ENCODE measurements around the gene MRPL37.

MRPL37 gene

DNA sequence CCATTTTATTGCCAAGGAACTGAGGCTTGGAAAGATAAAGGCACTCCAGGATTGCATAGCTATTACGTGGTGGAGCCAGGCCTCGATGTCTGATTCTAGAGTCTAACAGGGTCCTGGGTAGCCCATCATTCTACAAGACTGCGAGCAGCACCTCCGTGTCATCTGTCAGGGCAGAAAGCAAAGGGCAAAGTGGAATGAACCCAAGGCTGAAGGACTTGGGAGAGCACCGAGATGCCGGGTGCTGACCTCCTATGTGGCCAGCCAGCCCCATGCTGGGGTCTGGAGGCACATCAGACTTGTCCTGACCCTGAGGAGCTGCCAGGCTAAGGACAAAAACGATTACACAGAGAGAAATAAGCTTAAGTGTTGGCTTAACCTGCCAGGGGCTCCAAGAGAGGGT is 62.3 kb downstream of the MRPL37 start:
- Histone ChIP-seq H4K20me1 (ENCODE audit: insufficient read depth, low read length, poor library complexity, severe bottlenecking) (peaks cover 3% of the 10 kb centered on the region), H2AFZ (ENCODE audit: low read length) (no peak overlapping the region), H3K4me3 (ENCODE audit: low read length, poor library complexity, severe bottlenecking) (no peak overlapping the region), H3K9ac (ENCODE audit: low read depth, low read length, poor library complexity, severe bottlenecking) (no peak overlapping the region), H3K27me3 (ENCODE audit: insufficient read depth, low read length, poor library complexity, severe bottlenecking) (no peaks in the 10 kb centered on the region), H3K4me2 (ENCODE audit: low read depth, low read length, poor library complexity, severe bottlenecking) (no peak overlapping the region), H3K36me3 (ENCODE audit: insufficient read depth, low read length) (peaks cover 39% of the 10 kb centered on the region; the same call in 1 of the 2 replicates), H3K79me2 (ENCODE audit: insufficient read depth, low read length) (no peaks in the 10 kb centered on the region; the same call in 1 of the 2 replicates), H3K9me2 (replicated peaks; ENCODE audit: low read depth, low read length) (no peaks in the 10 kb centered on the region), H3K4me1 (ENCODE audit: insufficient read depth, low read length, poor library complexity, severe bottlenecking) (no peaks in the 10 kb centered on the region), H3K9me3 (ENCODE audit: insufficient read depth, low read depth, low read length) (no peaks in the 10 kb centered on the region), H3F3A (ENCODE audit: low read depth) (no peaks in the 10 kb centered on the region)
- TF ChIP-seq, protein P1, sequence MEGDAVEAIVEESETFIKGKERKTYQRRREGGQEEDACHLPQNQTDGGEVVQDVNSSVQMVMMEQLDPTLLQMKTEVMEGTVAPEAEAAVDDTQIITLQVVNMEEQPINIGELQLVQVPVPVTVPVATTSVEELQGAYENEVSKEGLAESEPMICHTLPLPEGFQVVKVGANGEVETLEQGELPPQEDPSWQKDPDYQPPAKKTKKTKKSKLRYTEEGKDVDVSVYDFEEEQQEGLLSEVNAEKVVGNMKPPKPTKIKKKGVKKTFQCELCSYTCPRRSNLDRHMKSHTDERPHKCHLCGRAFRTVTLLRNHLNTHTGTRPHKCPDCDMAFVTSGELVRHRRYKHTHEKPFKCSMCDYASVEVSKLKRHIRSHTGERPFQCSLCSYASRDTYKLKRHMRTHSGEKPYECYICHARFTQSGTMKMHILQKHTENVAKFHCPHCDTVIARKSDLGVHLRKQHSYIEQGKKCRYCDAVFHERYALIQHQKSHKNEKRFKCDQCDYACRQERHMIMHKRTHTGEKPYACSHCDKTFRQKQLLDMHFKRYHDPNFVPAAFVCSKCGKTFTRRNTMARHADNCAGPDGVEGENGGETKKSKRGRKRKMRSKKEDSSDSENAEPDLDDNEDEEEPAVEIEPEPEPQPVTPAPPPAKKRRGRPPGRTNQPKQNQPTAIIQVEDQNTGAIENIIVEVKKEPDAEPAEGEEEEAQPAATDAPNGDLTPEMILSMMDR (conservative IDR thresholded peaks at IDR 0.05; ENCODE audit: low read length) = no peak
- no peak for TF ChIP-seq EZH2phosphoT487 (IDR thresholded peaks at IDR 0.05; ENCODE audit: borderline replicate concordance)

DNA sequence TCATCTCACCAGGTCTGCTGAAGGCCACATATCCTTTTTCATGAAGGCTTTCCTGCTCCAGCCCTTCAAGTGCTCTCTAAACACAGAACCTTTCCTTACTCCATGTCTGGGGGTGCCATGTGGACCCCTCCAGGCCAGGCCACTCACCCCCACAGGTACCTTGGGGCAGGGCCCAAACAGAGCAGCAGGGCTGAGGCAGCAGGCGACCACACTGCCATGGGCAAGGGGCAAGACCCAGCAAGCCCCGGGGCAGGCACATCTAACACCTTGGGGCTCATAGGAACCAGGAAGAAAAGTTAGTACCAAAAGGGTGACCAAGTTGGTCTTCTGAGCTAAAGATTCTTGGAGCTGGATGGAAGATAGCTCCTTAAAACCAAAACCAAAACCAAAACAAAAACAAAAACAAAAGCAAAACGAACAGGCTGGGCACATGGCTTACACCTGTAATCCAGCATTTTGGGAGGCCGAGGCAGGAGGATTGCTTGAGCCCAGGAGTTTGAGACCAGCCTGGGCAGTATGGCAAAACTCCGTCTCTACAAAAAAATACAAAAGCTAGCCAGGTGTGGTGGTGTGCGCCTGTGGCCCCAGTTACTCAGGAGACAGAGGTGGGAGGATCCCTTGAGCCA is 63.7 kb downstream of the MRPL37 start:
- Histone ChIP-seq H2AFZ (ENCODE audit: low read length) (no peak overlapping the region), H3K79me2 (ENCODE audit: insufficient read depth, low read length) (no peaks in the 10 kb centered on the region; the same call in none of the 2 replicates), H3K36me3 (ENCODE audit: insufficient read depth, low read length) (peaks cover 40% of the 10 kb centered on the region; the same call in 1 of the 2 replicates), H3K9me3 (ENCODE audit: insufficient read depth, low read depth, low read length) (no peaks in the 10 kb centered on the region), H3K4me2 (ENCODE audit: low read depth, low read length, poor library complexity, severe bottlenecking) (no peak overlapping the region), H3K4me3 (ENCODE audit: low read length, poor library complexity, severe bottlenecking) (no peak overlapping the region), H3F3A (ENCODE audit: low read depth) (no peaks in the 10 kb centered on the region), H3K27me3 (ENCODE audit: insufficient read depth, low read length, poor library complexity, severe bottlenecking) (no peaks in the 10 kb centered on the region), H3K4me1 (ENCODE audit: insufficient read depth, low read length, poor library complexity, severe bottlenecking) (no peaks in the 10 kb centered on the region), H3K9me2 (replicated peaks; ENCODE audit: low read depth, low read length) (no peaks in the 10 kb centered on the region), H4K20me1 (ENCODE audit: insufficient read depth, low read length, poor library complexity, severe bottlenecking) (peaks cover 3% of the 10 kb centered on the region), H3K9ac (ENCODE audit: low read depth, low read length, poor library complexity, severe bottlenecking) (no peak overlapping the region)
- TF ChIP-seq, protein P1 (conservative IDR thresholded peaks at IDR 0.05; ENCODE audit: low read length) = no peak
- TF ChIP-seq EZH2phosphoT487 (IDR thresholded peaks at IDR 0.05; ENCODE audit: borderline replicate concordance) = no peak

DNA sequence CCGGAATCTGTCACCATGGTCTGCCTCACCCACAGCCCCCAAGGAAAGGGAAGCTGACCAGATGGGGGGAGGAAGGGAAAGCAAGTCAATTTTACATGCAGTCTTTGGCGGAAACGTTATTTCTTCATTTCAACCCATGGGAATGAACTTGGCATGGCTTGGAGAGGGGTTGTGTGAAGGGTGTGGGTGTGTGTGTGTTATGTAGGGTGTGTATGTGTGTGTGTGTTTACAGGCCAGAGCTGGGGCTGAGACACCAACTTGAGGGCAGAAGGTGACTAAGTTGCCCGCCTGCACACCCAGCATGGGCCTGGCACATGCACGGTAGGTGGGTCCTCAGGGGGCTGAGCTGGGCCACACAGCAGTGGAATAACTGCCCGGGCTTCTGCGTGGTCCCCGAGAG is 65.2 kb downstream of the MRPL37 start:
- no peak overlapping the region for H3K4me3 ChIP-seq (ENCODE audit: low read length, poor library complexity, severe bottlenecking)
- no peaks in the 10 kb centered on the region for H3K9me2 ChIP-seq (replicated peaks; ENCODE audit: low read depth, low read length)
- H3K4me1 ChIP-seq (ENCODE audit: insufficient read depth, low read length, poor library complexity, severe bottlenecking) = no peaks in the 10 kb centered on the region
- H3K4me2 ChIP-seq (ENCODE audit: low read depth, low read length, poor library complexity, severe bottlenecking) = no peak overlapping the region
- H3K9ac ChIP-seq (ENCODE audit: low read depth, low read length, poor library complexity, severe bottlenecking) = no peak overlapping the region
- no peaks in the 10 kb centered on the region for H3F3A ChIP-seq (ENCODE audit: low read depth)
- peaks cover 5% of the 10 kb centered on the region for H3K79me2 ChIP-seq (ENCODE audit: insufficient read depth, low read length)
- no peaks in the 10 kb centered on the region for H3K27me3 ChIP-seq (ENCODE audit: insufficient read depth, low read length, poor library complexity, severe bottlenecking)
- no peak for TF ChIP-seq EZH2phosphoT487 (IDR thresholded peaks at IDR 0.05; ENCODE audit: borderline replicate concordance)
- TF ChIP-seq, protein P1 (conservative IDR thresholded peaks at IDR 0.05; ENCODE audit: low read length) = no peak
- H4K20me1 ChIP-seq (ENCODE audit: insufficient read depth, low read length, poor library complexity, severe bottlenecking) = peaks cover 3% of the 10 kb centered on the region
- H2AFZ ChIP-seq (ENCODE audit: low read length) = no peak overlapping the region
- H3K36me3 ChIP-seq (ENCODE audit: insufficient read depth, low read length) = peaks cover 36% of the 10 kb centered on the region; the same call in 1 of the 2 replicates
- H3K9me3 ChIP-seq (ENCODE audit: insufficient read depth, low read depth, low read length) = no peaks in the 10 kb centered on the region

All from Loucy (cell line).